RWPE2 (cell line): ENCODE results near the gene RNU5D-1.
"Not testable (repeated sequence)": the region's sequence is repeated elsewhere in the genome, so short reads cannot be mapped to it uniquely, and the experiment has no call there.

Experiments used
- ATAC-seq: fragments of 200-7000 bp; cut with Tn5 transposase; 3 replicates; pipeline ENCODE4 v1.9.1; 2021; ENCODE audit warnings: low read depth
- DNase-seq: peaks from one replicate; pipeline ENCODE4 v3.0.0-alpha.2; 2020; ENCODE audit warnings: low spot score
- H3K27ac ChIP-seq: fragments of 450-650 bp; 2 replicates; pipeline ENCODE4 v1.5.1; 2017; ENCODE audit warnings: mild to moderate bottlenecking; ENCODE audit not compliant: poor library complexity, severe bottlenecking
- H3K27me3 ChIP-seq: fragments of 250-450 bp; sonication (Bioruptor Pico); 2 replicates; pipeline ENCODE4 v1.5.1; 2021; ENCODE audit warnings: mild to moderate bottlenecking, moderate library complexity; ENCODE audit not compliant: insufficient read depth, poor library complexity, severe bottlenecking
- H3K36me3 ChIP-seq: fragments of 250-450 bp; sonication (Bioruptor Pico); 2 replicates; pipeline ENCODE4 v1.5.1; 2020; ENCODE audit warnings: low read depth, mild to moderate bottlenecking, moderate library complexity
- H3K4me1 ChIP-seq: fragments of 250-450 bp; sonication (Bioruptor Pico); 2 replicates; pipeline ENCODE4 v1.5.1; 2021; ENCODE audit warnings: mild to moderate bottlenecking, moderate library complexity; ENCODE audit not compliant: insufficient read depth, poor library complexity, severe bottlenecking
- H3K4me3 ChIP-seq: fragments of 250-450 bp; sonication (Bioruptor Pico); 2 replicates; pipeline ENCODE4 v1.5.1; 2021; ENCODE audit warnings: mild to moderate bottlenecking, moderate library complexity; ENCODE audit not compliant: severe bottlenecking
- H3K9me3 ChIP-seq: fragments of 250-450 bp; sonication (Bioruptor Pico); 2 replicates; pipeline ENCODE4 v1.5.1; 2021; ENCODE audit warnings: mild to moderate bottlenecking, moderate library complexity; ENCODE audit not compliant: severe bottlenecking
- CTCF ChIP-seq: fragments of 450-650 bp; IDR thresholded peaks from one replicate; pipeline ENCODE4 v1.5.1; 2017; ENCODE audit warnings: mild to moderate bottlenecking, moderate library complexity; ENCODE audit not compliant: poor library complexity, severe bottlenecking

Gene RNU5D-1

GRCh38 chr1:44701141-44701573 is 29.8 kb downstream of the RNU5D-1 start:
- peak; percentile 77 for ATAC-seq
- Histone ChIP-seq H3K27ac (no peak overlapping the region), H3K9me3 (no peaks in the 10 kb centered on the region), H3K4me3 (no peak overlapping the region), H3K36me3 (no peaks in the 10 kb centered on the region), H3K4me1 (peaks cover 6% of the 10 kb centered on the region), H3K27me3 (no peaks in the 10 kb centered on the region)
- no peak for DNase-seq
- no peak for TF ChIP-seq CTCF

GRCh38 chr1:44700573-44700972 is 30.4 kb downstream of the RNU5D-1 start:
- Histone ChIP-seq H3K27ac (no peak overlapping the region), H3K4me3 (no peak overlapping the region), H3K9me3 (no peaks in the 10 kb centered on the region), H3K4me1 (peaks cover 6% of the 10 kb centered on the region), H3K27me3 (no peaks in the 10 kb centered on the region), H3K36me3 (no peaks in the 10 kb centered on the region)
- DNase-seq (no peak), ATAC-seq (no peak)
- TF ChIP-seq CTCF: no peak

- H3K36me3 ChIP-seq, H3K4me3 ChIP-seq, H3K27me3 ChIP-seq, ATAC-seq, H3K27ac ChIP-seq, H3K9me3 ChIP-seq, H3K4me1 ChIP-seq, DNase-seq: not testable (repeated sequence)
Observed at GRCh38 chr1:44699375-44699774, 31.6 kb downstream of the RNU5D-1 start.

GRCh38 chr1:44698138-44698537 is 32.8 kb downstream of the RNU5D-1 start:
- Histone ChIP-seq H3K36me3 (no peaks in the 10 kb centered on the region), H3K27me3 (no peaks in the 10 kb centered on the region), H3K4me1 (peaks cover 6% of the 10 kb centered on the region), H3K27ac (no peak overlapping the region), H3K4me3 (no peak overlapping the region), H3K9me3 (no peaks in the 10 kb centered on the region)
- no peak for DNase-seq
- no peak for TF ChIP-seq CTCF
- ATAC-seq: no peak

GRCh38 chr1:44696789-44697345 is 34.1 kb downstream of the RNU5D-1 start:
- TF ChIP-seq CTCF: no peak
- no peak for DNase-seq
- H3K4me1 ChIP-seq: peaks cover 6% of the 10 kb centered on the region
- H3K27ac ChIP-seq: no peak overlapping the region
- no peak for ATAC-seq
- no peaks in the 10 kb centered on the region for H3K27me3 ChIP-seq
- H3K4me3 ChIP-seq: no peak overlapping the region
- no peaks in the 10 kb centered on the region for H3K9me3 ChIP-seq
- H3K36me3 ChIP-seq: no peaks in the 10 kb centered on the region
